ENCODE results near the gene CACNA1I. TPM values are rescaled to one million over a fixed set of nuclear protein-coding genes. Genes with fewer than 3 reads are reported as not detected.

The CACNA1I gene
- total RNA-seq, 3 donors from 2014 or later (not counting 1 experiment from before 2014, with no cell fraction given): 0.05 to 0.83 (median 0.72) TPM

DNA sequence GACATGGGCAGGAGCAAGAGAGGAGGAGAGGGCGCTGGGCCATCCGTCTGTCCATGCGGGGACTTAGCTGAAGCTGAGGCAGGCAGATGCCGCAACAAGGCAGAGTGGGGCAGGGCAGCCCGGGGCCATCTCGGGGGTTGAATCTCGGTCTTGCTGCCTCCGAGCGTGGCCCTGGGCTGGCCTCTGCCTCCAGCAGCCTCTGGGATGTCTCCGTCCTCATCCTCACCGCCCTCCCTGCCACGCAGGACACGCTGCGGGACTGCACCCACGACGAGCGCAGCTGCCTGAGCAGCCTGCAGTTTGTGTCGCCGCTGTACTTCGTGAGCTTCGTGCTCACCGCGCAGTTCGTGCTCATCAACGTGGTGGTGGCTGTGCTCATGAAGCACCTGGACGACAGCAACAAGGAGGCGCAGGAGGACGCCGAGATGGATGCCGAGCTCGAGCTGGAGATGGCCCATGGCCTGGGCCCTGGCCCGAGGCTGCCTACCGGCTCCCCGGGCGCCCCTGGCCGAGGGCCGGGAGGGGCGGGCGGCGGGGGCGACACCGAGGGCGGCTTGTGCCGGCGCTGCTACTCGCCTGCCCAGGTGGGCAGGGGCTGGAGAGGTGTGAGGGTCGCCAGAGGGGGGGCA is 108.4 kb downstream of the CACNA1I start:
- TF ChIP-seq CTCF (IDR thresholded peaks at IDR 0.05): no peak
- Histone ChIP-seq H3K27ac (ENCODE audit: low read length) (no peak overlapping the region), H3K27me3 (ENCODE audit: control insufficient read depth, insufficient read depth, low read length) (no peaks in the 10 kb centered on the region), H3K4me1 (ENCODE audit: control insufficient read depth, insufficient read depth, low read length) (no peaks in the 10 kb centered on the region), H3K9me3 (ENCODE audit: control insufficient read depth, insufficient read depth, low read length) (no peaks in the 10 kb centered on the region), H3K4me3 (ENCODE audit: low read length) (no peak overlapping the region), H3K36me3 (ENCODE audit: control insufficient read depth, insufficient read depth, low read length) (no peaks in the 10 kb centered on the region)
- no peak for DNase-seq
- Mint-ChIP-seq H3K36me3 (no peaks in the 10 kb centered on the region), H3K9me3 (no peaks in the 10 kb centered on the region), H3K4me1 (no peaks in the 10 kb centered on the region), H3K27ac (no peak overlapping the region), H3K27me3 (ENCODE audit: low read depth in 2 of 2) (peaks cover 21 to 26% of the 10 kb centered on the region in 2 donors), H3K4me3 (no peak overlapping the region)
- intact Hi-C loops (cut with micrococcal nuclease): no loop called here
- 92% methylated on average over 47 of the region's 47 CpGs for WGBS (ENCODE audit: insufficient coverage)
- ATAC-seq: no peak

DNA sequence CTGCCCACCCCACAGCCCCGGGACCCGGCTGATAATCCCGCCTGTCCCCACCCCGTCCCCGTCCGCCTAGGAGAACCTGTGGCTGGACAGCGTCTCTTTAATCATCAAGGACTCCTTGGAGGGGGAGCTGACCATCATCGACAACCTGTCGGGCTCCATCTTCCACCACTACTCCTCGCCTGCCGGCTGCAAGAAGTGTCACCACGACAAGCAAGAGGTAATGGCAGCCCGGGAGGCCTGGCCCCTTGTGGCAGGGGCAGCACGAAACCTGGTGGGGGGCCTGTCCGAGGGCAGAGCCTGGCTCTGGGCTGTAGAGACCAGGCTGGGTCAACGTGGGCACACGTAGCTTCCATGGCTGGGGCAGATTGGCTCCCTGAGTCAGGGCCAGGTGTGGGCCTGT is 109.1 kb downstream of the CACNA1I start:
- Mint-ChIP-seq H3K27me3 (ENCODE audit: low read depth in 2 of 2) (peaks cover 19 to 22% of the 10 kb centered on the region in 2 donors), H3K4me3 (no peak overlapping the region), H3K36me3 (no peaks in the 10 kb centered on the region), H3K9me3 (no peaks in the 10 kb centered on the region), H3K27ac (no peak overlapping the region), H3K4me1 (no peaks in the 10 kb centered on the region)
- Histone ChIP-seq H3K27ac (ENCODE audit: low read length) (no peak overlapping the region), H3K4me1 (ENCODE audit: control insufficient read depth, insufficient read depth, low read length) (no peaks in the 10 kb centered on the region), H3K9me3 (ENCODE audit: control insufficient read depth, insufficient read depth, low read length) (no peaks in the 10 kb centered on the region), H3K4me3 (ENCODE audit: low read length) (no peak overlapping the region), H3K36me3 (ENCODE audit: control insufficient read depth, insufficient read depth, low read length) (no peaks in the 10 kb centered on the region), H3K27me3 (ENCODE audit: control insufficient read depth, insufficient read depth, low read length) (peaks cover under 1% of the 10 kb centered on the region)
- ATAC-seq: no peak
- intact Hi-C loops (cut with micrococcal nuclease): no loop called here
- no peak for DNase-seq
- TF ChIP-seq CTCF (IDR thresholded peaks at IDR 0.05): no peak
- 92% methylated on average over 17 of the region's 17 CpGs for WGBS (ENCODE audit: insufficient coverage)

- peaks cover 3% of the 10 kb centered on the region for H3K27me3 ChIP-seq (ENCODE audit: control insufficient read depth, insufficient read depth, low read length)
- DNase-seq: no peak
- H3K9me3 Mint-ChIP-seq: no peaks in the 10 kb centered on the region
- H3K4me1 ChIP-seq (ENCODE audit: control insufficient read depth, insufficient read depth, low read length): no peaks in the 10 kb centered on the region
- TF ChIP-seq CTCF (IDR thresholded peaks at IDR 0.05): no peak
- H3K36me3 Mint-ChIP-seq: no peaks in the 10 kb centered on the region
- 89% methylated on average over 9 of the region's 9 CpGs for WGBS (ENCODE audit: insufficient coverage)
- peaks cover 0 to 4% of the 10 kb centered on the region in 2 donors for H3K4me1 Mint-ChIP-seq
- intact Hi-C loops (cut with micrococcal nuclease): no loop called here
- no peak overlapping the region for H3K4me3 Mint-ChIP-seq
- H3K36me3 ChIP-seq (ENCODE audit: control insufficient read depth, insufficient read depth, low read length): no peaks in the 10 kb centered on the region
- H3K27ac Mint-ChIP-seq: no peak overlapping the region
- H3K9me3 ChIP-seq (ENCODE audit: control insufficient read depth, insufficient read depth, low read length): no peaks in the 10 kb centered on the region
- H3K4me3 ChIP-seq (ENCODE audit: low read length): no peak overlapping the region
- no peak overlapping the region for H3K27ac ChIP-seq (ENCODE audit: low read length)
- ATAC-seq: no peak
- H3K27me3 Mint-ChIP-seq (ENCODE audit: low read depth in 2 of 2): peaks cover 16 to 23% of the 10 kb centered on the region in 2 donors
These were observed 109.9 kb downstream of the CACNA1I start for GRCh38 chr22:39680486-39680885.

Measured in natural killer cell (primary cell).